NCI-H1105 (cell line): ENCODE measurements around the gene NRAP.

ENCODE experiments used
- DNase-seq: peaks from one replicate; lab custom pipeline; 2025; lab: John Stamatoyannopoulos, UW

Gene NRAP

DNA sequence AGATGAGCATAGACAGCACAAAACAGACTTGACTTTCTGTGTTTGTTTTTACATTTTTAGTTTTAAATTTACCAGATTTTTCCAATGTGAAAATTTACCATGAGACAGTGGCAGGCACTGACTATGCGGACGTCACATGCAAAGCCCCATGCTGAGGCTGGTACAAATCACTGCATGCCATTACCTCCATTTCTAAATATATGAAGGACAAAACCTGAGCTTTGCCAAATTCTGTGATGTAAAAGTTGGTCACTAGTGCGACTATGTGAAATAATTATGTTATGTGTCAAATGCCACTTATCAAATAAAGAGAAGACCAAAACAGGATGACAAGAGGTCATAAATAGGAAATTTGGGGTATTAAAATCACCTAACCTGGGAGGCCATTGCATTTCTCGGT, 22.1 kb downstream of the NRAP start:
- no peak for DNase-seq

DNA sequence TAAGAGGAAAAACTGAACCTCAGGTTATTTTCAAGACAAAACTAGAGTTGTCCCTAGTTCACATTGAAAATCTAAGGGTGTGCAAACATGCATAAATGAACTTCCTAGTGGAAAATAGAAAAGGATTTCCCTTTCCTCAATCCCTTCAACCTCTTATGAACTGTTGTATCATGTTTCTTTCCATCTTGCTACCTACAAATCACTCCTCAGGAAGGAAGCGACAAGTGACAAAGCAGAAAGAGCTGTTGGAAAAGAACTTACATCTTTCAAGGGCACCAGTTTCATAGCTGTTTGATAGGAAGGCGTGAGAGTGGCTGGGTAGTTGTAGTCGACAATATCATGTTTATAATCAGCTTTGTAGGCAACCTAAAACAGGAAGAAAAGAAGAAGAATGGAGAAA, 23.9 kb downstream of the NRAP start:
- no peak for DNase-seq

DNA sequence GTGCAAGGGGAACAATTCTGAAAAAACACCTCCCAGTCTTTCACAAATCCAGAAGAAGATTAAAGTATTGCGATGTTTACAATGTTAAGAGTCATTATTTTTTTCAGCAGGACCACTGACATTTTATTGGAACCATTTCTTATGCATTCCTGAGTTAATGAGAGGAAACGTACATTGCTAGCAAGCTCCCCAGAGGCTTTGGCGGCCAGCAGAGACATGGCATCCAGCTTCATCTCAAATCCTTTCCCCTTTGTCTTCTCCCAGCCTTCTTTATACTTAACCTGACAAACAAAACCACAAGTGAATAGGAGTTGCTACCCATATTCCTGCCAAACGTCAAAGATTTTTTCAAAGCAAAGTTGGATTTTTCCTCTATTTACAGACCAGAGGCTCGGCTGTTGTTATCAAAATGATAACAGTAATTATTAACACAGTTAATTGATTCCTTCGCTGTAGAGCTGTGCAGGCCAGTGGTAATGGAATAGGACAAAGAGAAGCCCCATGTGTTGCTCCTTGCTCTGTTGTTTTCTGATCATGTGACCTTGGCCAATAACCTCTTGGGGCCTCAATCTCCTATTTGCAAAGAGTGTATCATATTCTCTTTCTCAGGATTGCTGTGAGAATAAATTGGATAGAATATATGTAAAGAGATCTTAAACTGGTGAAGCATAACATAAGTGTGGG, 32.0 kb downstream of the NRAP start:
- DNase-seq: no peak

DNA sequence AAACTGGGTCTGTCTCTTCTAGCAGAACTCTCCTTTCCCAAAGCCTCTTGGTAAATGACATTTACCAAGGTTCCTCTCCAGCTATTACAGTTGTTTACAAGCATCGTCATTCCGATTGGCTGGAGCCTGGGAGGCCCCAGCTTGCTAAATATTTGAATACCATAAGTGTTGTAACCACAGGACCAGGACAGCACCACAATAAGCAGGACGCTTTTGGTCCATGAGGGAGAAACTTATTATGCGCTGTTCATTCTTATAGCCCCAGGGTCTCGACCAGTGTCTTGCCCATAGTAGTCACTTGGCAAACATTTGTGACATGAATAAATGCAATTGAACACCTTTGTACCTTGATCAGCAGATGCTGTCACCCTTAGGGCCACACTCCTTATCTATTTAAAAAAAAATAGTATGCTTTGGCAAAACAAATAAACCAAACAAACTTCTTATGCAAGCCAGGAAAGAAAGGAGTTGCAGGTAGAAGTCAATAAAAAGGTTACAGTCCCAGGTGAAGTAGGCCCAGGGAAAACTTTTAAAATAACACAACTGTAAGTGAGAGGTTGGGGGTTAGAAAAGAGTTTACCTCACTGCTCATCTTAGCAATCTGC, 32.8 kb downstream of the NRAP start:
- DNase-seq: no peak

DNA sequence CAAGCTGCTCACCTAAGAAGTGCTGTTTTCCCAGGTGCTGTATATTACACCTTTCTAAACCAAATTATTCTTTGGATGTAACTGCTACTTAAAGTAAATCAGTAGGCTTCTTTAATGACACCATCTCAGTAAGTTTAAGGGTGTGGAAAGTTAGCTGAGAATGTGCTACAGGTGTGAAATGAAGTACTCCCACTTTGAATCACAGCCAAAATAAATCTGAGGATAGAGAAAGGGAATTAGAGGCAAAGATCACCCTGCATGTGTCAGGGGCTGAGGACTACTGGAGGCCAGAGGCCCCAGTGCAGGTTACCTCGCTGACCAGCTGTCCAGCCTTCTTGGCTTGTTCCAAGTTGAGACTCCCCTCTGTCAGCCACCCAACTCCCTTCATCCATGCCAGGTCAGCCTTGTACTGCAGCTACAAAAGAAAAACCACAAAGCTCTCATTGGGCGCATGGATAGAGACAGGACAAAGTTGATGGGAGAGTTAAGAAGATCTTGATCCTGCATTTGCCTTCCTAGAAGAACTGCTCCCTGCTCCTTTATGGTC, 35.2 kb downstream of the NRAP start:
- DNase-seq: no peak

DNA sequence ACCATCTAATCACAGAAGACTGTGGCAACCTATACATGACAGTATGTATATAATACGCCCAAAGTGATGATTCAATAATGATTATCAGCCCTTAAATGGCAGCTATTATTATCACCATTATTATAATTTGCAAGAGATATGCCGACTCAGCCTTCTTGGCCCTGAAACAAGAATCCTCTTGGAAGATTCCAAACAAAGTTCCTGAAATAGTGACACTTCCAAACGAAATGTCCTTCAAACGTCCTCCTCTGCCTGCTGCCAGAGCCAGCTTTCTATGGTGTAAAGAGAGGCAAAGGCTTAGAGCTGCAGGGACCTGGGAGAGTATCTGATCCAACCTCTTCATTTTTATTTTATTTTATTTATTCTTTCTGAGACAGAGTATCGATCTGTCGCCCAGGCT, 36.0 kb downstream of the NRAP start:
- no peak for DNase-seq

DNA sequence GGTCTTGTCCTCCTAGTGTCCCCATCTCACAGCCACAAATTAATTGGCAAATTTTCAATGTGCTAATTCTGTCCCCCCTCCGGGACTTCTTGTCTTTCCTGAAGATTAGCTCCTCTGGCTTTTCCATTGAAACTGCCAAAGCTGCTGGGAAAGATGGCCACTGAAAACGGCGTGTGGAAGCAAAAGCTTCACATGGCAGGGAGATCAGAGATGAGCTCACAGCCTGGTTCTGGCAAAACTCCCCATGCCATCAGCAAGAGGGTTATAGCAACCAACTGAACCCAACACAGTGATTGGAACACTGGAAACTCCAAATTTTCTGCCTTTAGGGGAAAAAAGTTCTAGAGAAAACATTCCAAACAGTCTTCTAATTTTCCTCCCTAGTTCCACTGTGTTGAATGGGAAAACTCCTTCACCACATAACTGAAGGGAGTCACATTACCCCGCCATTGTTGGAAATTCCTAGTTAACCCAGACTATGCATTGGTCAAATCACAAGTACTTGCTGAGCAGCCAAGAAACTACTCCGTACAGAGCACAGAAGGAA, 37.0 kb downstream of the NRAP start:
- DNase-seq: no peak

DNA sequence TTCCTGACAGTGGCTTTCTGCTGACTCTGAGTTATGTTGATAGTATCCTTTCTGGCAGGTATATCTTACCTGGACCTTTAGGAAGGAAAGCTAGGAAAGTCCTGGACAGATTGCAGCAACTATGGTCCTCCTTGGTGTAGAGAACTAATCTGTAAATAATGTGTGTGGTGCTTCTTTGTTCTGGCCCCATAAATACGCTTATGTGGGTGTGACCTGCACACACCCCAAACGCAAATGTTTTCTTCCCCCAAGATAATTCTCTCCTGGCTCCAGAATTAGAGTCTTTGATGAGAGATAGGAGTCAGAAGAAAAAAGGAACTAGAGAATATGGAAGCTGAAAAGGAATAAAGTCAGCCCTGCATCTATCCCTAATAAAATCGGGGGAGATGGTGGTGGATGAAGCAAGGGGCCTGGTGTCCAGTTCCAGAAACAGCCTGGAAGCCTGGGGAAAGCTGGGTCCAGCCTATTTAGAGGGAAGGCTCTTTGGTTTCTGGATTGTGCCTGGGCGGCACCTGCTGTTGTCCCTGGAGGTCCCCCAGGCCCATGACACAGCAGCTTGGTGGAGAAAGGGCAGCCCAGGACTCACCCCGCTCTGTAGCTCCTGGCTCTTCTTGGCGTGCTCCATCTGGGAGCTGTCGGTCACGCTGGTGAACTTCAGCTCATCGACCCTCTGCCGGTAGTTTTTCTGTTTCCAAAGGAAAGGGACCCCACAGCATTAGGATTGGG, 38.2 kb downstream of the NRAP start:
- DNase-seq: no peak

DNA sequence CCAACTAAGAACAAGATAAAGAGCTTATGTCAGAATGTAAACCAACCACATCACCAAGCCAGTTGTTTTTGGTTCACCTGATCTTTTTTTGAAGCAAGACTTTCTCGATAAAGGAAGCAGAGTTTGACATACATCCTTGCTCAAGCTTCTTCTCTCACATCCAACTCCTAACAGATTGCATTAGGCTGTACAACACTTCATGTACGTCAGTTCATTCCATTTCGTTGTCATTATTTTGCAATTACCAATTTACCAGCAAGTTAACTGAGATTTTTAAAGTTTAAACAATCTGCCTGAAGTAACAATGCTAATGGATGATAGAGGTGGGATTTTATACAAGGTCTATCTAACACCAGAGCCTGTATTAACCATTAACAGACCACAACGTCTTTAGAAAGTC, 41.0 kb downstream of the NRAP start:
- DNase-seq: no peak

DNA sequence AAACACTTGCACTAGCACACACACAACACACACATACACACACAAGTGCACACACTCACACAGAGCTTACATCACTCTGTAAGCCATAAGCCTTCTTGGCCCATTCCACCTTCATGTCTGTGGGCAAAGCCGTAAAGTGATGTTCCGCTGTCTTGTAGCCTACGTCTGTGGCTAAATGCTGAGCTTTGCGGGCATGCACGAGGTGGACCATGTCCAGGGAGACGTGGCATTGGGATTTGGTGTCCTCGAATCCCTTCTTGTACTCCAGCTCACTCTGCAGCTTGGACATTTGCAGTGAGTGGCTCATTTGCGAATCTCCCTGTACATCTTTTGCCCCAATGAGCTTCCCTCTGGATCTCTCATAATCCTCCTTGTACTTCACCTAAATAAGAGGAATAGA, 42.0 kb downstream of the NRAP start:
- no peak for DNase-seq

DNA sequence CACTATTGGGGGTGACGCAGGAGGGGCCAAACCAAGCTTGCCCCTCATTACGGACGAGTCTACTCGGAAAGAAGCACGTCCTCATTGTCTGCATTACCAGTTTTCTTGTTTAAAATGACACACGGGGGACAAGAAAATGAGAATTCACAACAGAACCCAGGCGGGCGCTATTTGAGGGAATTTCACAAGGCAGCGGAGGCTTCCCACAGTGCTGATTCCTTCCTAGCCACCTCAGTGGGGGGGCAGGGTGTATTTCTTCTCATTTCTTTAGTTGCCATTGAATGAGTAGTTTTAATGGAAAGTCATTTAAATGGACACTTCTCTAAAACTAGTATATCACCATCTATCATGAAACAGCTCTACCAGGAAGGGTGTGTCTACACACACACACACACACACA, 42.9 kb downstream of the NRAP start:
- DNase-seq: no peak

DNA sequence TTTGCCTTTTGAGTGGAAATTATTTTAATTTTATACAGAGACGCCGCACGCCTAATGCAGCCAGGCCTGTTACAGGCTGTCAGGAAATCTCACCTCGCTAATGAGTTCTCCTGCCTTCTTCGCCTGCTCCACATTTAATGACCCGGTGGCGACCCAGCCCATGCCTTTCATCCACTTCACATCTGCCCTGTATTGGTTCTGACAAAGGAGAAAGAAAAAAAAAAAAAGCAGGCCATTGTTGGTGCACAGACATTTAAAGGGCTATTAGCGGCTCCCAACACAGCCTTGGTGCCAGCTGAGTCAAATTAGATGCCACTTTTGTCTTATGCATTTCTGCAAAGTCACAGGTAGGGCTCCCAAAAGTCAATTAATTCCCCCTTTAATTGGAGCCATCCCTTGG, 43.3 kb downstream of the NRAP start:
- DNase-seq: peak; percentile 39

DNA sequence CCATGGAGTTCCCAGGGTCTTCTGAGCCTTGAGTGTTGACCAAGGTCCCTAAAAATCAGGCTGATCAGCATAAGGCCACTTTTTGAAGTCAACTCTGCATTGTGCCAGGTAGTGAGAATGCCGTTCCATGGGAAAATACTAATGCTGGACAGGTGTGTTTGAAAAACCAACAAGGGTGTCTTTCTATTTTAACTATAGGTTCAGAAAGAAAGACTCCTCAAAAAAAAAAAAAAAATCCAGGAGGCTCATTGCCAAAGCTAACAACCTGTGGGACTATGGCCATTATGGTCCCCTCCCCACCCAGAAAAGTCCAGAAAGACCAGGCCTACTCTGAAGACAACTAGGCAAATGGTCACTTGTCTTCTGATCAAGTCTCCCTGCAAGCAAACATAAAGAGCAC, 44.4 kb downstream of the NRAP start:
- DNase-seq: no peak

DNA sequence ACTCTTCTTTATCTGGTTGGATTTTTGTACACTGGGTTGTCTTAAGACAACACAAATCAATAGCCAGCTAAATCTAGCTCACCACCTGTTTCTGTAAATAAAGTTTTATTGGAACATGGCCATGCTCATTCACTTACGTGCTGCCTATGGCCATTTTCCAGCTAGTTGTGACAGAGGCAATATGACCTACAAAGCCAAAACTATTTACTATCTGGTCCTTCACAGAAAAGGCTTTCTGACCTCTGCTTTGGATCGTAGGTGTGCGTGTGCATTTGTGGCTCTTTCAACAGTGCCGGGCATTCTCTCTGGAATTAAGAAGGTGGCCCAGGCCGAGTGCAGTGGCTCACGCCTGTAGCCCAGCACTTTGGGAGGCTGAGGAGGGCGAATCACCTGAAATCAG, 45.5 kb downstream of the NRAP start:
- DNase-seq: no peak

DNA sequence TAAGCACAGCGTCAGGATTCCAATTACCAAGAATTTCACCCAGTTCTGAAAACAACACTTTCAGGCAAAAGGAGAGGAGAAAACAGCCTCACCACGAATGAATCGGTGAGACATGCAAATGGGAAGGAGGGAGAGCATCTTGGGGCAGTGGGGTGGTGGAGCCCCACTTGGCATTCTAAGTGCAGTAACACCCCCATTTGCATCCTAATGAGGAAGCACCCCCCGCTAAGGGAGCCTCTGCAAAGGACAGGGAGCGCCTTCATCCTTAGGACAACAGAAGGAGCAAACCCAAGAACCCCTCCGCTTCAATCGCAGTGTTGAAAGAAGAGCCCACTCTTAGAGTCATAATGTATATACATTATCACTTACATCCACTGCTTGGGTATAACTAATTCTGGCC, 46.8 kb downstream of the NRAP start:
- no peak for DNase-seq

DNA sequence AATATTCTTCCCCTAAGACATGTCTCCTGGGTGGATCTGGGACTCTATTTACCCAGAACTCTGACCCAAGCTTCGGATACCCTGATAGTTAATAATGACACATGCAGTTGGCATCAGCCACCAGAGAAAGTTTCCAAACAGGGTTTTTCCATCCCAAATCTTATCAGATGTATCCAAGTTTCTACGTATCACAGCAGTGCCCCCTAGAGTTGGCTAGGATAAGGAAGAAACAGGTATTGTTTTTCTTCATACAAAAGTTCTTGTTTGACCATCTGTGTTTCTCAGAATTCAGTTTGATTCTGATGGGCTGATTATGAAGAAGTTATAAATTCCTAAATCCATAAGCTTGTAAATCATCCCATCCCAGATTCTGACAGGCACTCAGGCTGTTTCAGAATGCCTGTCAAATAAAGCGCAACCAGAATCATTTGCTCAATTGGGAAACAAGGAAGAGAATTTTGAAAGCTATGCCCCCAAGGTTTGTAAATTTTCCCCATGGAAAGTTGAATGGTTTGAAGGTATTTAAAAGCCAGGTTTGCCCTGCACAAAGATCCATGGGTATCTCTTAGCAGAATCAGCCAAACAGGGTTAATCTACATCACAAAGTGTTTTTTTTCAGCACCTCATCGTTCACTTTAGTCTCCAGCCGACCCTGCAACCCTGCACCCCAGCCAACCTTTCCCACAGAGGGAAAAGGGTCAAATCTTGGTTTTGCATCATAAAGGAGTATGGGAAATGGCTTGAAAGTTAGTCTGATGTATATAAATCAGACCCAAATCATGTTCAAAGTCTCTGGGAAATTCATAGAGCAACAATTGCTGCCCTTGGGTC, 47.4 kb downstream of the NRAP start:
- peak; percentile 3 for DNase-seq

DNA sequence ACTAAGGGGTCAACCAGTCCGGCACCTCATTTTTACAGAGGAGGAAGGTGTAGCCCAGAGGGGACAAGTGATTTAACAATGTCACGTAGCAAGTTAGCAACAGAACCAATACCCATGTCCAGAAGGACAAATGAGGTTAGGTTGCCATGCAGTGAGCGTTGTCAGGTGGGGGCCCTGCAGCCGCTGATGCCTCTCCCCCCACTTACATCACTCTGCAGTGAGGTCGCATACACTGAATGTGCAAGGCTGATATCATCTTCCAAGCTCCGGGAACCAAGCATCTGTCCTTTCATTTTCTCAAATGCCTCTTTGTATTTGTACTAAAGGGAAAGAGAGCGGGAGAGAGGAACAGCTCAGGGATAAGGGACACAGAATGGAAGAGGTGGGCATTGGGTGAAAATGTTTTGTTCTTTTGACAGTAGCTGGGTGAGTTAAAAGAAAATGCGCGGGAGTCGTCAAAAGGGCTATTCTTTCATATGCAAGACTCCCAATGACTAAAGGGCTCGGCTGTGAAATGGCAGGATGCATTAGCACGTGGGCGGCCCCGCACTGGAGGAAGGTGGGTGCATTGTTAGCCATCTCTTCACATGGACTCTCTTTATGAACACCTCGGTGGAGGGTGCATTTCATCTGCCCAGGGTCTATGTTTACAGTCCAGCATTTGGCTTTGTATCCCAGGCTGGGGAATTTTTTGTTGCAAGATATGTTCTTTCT, 49.7 kb downstream of the NRAP start:
- no peak for DNase-seq

DNA sequence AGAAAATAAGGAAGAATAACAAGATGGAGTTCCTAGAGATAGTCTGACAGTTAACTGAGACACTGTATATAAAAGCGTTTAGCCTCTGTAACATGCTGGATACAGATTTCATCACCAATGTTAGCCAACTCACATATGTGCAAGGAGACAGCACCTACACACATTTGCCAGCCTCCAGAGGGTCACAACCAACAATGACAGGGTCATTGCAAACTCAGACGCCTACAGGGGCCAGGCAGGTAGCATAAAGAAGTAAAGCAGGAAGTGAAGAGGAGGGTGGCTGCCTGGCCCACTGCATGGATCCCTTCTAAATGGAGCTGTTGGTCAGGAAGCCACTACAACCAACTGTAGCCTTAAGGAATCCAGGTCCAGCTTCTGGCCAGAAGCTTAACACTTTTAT, 50.4 kb downstream of the NRAP start:
- no peak for DNase-seq

DNA sequence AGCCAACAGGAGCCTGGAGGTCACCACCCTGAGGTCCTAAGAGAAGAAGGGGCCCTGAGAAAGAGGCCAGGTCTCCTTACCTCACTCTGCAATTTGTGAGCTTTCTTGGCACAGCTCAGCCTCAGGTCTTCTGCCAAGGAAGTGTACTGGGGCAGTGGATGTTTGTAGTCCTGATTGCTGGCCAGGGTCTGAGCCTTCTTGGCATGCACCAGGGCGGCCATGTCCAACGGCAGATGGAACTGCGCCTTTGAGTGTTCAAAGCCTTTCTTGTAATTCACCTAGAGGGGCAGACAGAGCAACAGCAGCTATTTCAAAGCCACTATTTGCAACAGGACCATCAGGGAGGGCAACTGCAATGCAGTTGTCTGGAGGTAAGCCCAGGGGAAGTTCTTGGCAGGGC, 51.7 kb downstream of the NRAP start:
- no peak for DNase-seq

DNA sequence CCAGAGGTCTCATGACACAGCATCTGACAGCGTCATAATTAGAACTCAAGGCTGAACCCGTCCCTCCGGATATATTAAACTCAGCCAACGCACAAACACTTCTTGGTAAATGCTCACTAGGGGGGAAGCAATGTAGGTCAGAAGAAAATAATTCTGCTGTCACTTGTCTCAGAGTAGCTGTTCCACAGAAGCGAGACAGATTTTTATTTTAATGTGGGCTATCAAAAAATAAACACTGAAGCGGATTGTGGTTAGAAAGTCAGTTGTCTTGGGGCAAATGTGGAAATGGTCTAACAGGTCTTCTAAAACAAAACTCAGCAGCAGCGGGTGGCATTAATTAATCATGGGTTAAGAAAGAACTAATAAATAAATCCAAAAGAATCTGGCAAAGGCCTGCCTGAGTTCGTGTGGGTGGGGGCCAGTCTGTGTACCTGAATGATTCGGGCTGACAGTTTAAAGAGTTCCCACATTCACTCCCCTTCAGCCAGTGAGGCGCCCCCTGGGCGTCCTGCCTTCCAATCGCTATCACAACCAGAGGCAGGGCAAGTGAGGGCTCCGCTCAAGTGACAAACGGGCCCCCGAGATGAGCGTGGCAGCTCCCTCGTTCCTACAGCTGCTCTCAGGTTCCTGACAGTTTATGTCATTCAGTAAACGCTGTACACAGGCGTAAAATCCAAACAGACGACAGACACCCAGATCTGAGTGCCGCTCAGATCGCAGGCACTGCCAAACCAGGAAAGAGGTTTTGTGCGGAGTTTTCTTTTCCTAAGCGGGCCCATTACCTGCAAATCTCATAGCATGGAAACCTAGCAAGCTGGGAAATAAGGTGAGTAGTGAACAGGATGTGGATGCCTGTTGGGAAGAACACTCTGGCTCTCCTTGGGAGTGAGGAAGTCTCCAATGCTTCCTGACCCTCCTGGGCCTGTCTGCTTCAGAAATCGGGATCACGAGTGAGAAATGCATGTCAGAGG, 52.9 kb downstream of the NRAP start:
- DNase-seq: no peak
